Central memory CD4-positive, alpha-beta T cell (primary cell): Measurements from ENCODE around the gene LRRFIP2.
"Not testable (repeated sequence)": the region's sequence is repeated elsewhere in the genome, so short reads cannot be mapped to it uniquely, and the experiment has no call there.

Source experiments
- DNase-seq: peaks from one replicate; pipeline ENCODE4 v3.0.0; 2022

Gene LRRFIP2

DNA sequence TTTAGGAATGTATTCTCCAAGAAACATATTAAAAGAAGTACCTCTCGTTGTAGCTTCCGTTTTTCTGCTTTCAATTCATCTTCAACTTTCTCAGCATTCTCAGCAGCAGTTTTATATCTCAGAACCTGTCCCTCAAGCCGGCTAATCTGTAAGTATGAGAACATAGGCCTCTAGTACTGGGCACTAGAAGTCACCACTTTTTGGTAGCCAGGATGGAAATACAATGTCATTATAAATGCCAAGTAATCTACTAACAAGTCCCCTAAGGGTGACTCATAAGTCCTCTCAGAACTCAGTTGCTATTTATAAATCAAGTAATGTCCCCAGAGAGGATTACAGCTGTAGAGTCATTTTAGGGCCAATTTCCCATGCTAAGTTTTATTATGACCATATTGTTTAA, 120.0 kb downstream of the LRRFIP2 start:
- no peak for DNase-seq

DNA sequence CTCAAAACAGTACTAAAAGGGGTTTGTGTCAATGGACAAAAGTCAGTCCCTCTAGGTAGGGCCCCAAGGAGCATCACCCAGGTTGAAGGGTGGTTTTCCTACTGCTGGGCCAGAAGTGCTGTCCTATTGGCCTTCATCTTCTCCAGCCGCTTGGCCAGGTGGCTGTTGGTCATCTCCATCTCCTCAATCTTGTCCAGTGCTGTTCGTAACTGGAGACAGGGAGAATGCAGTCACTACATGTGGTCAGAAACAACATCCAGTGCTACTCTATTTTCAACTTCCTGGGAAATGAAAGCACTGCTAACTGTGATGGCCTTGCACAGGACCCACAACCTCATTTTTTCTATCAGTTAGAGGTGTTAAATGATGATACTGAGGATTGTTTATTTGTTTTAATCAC, 120.6 kb downstream of the LRRFIP2 start:
- no peak for DNase-seq

GRCh38 chr3:37053337-37053736, 121.0 kb downstream of the LRRFIP2 start:
- no peak for DNase-seq

DNA sequence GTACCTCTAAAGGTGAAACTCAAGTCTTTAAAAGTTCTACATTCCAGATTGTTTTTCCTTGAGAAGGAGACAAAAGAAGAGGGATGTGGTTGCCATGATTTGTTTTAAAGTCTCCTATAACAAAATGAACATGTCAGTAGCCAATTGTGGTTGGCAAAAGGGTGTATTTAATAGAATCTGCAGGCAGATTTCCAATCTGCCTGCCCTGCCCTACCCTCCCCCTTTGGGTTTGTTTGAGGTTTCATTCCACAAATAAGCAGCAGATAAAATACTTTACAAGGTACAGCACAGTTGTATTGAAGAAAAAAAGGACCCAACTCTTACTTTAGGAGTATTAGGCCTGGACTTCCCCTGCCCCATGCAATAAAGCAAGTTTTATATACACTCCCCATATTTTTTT, 121.5 kb downstream of the LRRFIP2 start:
- DNase-seq = no peak

GRCh38 chr3:37050282-37050681, 124.1 kb downstream of the LRRFIP2 start:
- no peak for DNase-seq

- DNase-seq = not testable (repeated sequence)
Observed at GRCh38 chr3:37042712-37043111, 131.7 kb downstream of the LRRFIP2 start.

DNA sequence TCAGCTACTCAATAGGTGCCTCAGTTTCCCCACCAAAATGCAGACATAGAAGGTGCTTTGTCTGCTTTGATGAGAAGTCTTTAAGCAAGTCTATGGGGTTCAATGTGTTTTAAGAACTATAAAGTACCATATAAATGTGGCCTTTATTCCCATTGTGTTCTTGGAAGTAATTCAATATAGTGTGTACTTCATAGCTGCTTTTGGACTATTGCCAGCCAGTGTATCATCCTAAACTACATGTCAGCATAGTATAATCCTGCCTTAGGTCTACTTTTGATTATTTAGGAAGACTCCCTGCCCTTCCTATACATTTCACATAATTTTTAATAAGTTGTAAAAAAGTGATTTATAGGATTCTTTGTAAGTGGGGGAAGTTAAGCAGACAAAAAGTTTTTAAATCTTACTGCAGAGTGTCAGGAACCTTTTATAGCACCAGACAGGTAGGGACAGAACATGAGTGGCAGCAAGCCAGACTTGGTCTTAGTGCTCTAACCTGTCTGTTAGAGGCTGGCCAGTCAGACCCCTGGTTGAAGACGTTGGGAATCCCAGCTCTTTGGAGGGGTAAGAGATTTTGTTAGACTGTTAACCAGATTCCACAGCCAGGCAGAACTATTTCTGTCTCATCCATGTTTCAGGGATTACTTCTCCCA, 132.7 kb downstream of the LRRFIP2 start:
- DNase-seq = no peak

DNA sequence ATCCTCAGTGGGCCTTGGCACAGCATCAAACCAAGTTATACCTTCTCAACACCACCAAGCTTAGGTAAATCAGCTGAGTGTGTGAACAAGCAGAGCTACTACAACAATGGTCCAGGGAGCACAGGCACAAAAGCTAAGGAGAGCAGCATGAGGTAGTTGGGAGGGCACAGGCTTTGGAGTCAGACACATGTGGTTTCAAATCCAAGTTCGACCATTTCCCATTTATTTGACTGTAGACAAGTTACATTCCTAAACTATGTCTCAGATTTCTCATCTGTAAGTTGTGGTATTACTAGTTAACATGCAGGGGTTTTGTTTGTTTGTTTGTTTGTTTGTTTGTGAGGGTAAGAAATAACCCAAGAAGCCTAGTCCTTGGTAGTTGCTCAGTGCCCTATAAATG, 134.2 kb downstream of the LRRFIP2 start:
- DNase-seq = no peak

GRCh38 chr3:37039161-37039846, 135.1 kb downstream of the LRRFIP2 start:
- DNase-seq = no peak

GRCh38 chr3:37037352-37037751, 137.0 kb downstream of the LRRFIP2 start:
- DNase-seq = no peak

GRCh38 chr3:37032961-37033360, 141.4 kb downstream of the LRRFIP2 start:
- DNase-seq = no peak

- no peak for DNase-seq
Observed at GRCh38 chr3:37031096-37031682, 143.2 kb downstream of the LRRFIP2 start.

GRCh38 chr3:37030588-37030987, 143.8 kb downstream of the LRRFIP2 start:
- DNase-seq = no peak

DNA sequence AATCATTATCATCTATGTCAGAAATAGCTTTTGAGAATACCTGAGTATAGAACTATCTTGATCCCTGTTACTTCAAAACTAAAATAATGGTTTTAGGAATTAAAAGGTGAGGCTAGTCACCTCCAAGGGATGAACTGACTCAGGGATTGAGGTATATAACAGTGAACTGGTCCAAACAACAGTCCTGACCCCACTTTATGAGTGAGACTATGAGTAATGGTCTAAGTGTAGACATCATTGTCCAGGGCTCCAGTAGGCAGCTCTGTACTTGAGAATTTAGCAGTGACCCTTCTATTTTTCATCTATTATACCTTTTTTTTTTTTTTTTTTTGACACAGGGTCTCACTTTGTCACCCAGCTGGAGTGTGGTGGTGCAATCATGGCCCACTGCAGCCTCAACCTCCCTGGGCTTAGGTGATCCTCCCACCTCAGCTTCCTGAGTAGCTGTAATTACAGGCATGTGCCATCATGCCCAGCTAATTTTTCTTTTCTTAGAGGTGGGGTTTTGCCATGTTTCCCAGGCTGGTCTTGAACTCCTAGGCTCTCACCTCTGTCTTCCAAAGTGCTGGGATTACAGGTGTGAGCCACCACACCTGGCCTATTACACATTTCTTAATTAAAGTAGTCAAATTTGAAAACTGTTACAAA, 144.7 kb downstream of the LRRFIP2 start:
- DNase-seq = no peak

DNA sequence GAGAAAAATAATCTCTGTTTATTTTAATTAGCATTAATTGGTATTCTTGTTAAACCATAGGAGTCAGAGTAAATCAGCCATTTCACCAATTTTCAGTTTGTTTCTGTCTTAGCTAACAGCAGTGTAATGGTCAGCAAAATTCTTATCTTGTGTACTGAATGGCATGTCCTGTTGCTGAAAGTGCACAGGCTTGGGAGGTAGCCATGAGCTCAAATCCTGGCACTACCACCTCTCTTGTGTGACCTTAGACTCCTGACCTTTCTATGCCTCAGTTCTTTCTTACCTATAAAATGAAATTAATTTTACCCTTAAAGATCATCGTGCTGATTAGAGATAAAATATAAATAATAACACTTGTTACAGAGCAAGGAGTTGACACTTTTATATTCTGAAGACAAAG, 145.3 kb downstream of the LRRFIP2 start:
- DNase-seq = no peak

GRCh38 chr3:37028329-37028728, 146.1 kb downstream of the LRRFIP2 start:
- no peak for DNase-seq

DNA sequence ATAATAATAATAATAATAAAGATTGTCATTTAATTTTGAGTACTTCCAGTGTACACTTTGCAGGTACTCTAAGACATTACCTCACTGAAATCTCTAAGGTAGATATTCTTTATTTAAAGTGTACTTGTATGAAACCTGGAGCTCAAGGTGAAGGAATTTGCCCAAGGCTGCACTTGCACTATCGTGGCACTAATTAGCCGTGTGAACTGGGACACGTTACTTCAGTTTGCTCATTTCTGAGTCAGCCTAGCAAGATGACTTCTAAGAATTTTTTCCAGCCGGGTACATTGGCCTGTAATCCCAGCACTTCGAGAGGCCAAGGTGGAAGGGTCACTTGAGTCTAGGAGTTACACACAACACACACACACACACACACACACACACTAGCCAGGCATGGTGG, 147.5 kb downstream of the LRRFIP2 start:
- DNase-seq = no peak

GRCh38 chr3:37025561-37026335, 148.6 kb downstream of the LRRFIP2 start:
- DNase-seq = no peak

DNA sequence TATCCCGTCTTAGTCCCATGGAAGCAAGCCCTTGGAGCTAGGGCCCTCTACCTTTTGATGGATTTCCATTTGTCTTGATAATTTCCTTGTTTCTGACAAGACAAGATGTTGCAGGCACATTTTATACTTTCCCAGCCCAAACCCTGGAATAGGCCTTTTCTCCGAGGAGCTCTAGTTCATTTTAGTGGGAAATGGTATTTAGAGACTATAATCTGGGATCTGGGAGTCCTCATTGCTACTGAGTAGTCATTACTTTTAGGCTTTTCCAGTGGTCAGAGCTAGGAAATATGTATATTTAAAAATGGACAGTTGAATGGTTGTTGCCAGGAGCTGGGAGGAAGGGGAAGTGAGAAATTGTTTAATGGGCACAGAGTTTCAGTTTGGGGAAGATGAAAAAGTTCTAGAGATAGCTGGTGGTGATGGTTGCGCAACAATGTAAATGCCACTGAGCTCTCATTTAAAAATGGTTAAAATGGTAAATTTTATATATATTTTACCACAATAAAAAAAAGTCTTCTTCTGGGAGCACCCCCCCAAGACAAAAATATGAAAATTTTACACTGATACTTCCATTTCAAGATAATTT, 149.5 kb downstream of the LRRFIP2 start:
- no peak for DNase-seq

GRCh38 chr3:37024092-37024491, 150.3 kb downstream of the LRRFIP2 start:
- no peak for DNase-seq

GRCh38 chr3:37017683-37018082, 156.7 kb downstream of the LRRFIP2 start:
- DNase-seq = no peak

DNA sequence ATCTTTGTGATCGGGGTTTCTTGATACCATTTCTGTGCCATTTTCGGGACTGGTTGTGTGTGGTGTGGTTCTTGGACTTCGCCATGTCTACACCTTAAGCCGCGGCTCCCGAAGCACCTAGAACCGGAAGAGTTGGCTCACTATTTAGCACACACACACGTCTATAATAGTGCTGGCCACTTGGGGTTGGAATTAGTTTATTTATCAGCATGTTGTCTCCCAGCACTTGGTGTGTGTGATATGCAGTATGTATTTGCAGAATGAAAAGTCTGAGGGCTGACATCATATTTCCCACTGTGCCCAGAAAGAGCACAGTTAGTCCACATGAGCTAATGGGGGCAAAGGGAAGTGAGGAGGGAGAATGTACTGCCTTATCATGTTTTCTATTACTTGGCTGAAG, 157.5 kb downstream of the LRRFIP2 start:
- DNase-seq = no peak

DNA sequence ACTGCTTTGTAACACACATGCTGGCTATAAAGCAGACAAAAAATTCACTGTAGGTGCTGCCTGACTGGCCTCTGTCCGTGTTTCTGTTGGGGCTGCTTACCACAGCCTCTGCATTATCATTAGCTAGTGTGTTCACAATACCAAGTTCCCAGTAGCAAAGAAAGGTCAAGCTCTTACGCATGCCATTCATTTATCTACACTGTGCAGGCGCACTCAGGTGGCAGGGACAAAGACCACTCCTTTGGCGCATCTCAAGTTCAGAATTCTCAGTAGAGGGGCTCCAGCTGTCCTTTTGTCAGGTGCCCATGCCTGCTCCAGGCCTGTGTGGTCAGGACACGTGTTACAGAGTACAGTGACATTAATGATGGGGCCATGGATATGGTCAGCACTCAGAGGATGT, 158.7 kb downstream of the LRRFIP2 start:
- no peak for DNase-seq
